Gastrocnemius medialis (tissue), 4 donors: ENCODE measurements around the gene CACNA2D3. TPM values are rescaled to one million over a fixed set of nuclear protein-coding genes. Genes with fewer than 3 reads are reported as not detected.

Experiments used
- ATAC-seq, 2 donors: fragments of 150-250 bp; one replicate each; pipeline ENCODE4 v1.9.1; 2016
- DNase-seq, 2 donors: peaks; one replicate each; pipeline ENCODE4 v3.0.0-alpha.2; 2019
- H3K27ac ChIP-seq, 4 donors: fragments of 200-600 bp; sonication (generic); 1 replicate in 1 of 4; 2 replicates in 3 of 4; pipeline ENCODE4 v1.5.1; 2016 to 2018; ENCODE audit warnings: mild to moderate bottlenecking in 2 of 4, moderate library complexity in 1 of 4
- H3K27me3 ChIP-seq, 3 donors: fragments of 200-600 bp; sonication (generic) in 2 of 3; 1 replicate in 1 of 3; 2 replicates in 2 of 3; pipeline versions ENCODE4 v1.5.1 to v1.6.0; 2016 to 2019; ENCODE audit warnings: mild to moderate bottlenecking in 1 of 3, moderate library complexity in 1 of 3
- H3K36me3 ChIP-seq, 2 donors: fragments of 200-600 bp; sonication (generic) in 1 of 2; one replicate each; pipeline ENCODE4 v1.5.1; 2017 to 2018
- H3K4me1 ChIP-seq, 2 donors: fragments of 200-600 bp; sonication (generic) in 1 of 2; one replicate each; pipeline ENCODE4 v1.5.1; 2016 to 2017; ENCODE audit warnings: mild to moderate bottlenecking in 2 of 2
- H3K4me3 ChIP-seq, 4 donors: fragments of 200-600 bp; sonication (generic) in 3 of 4; 1 replicate in 1 of 4; 2 replicates in 3 of 4; pipeline ENCODE4 v1.5.1; 2016 to 2019; ENCODE audit warnings: mild to moderate bottlenecking in 2 of 4
- H3K9me3 ChIP-seq, 3 donors: fragments of 200-600 bp; sonication (generic) in 2 of 3; 1 replicate in 1 of 3; 2 replicates in 2 of 3; pipeline ENCODE4 v1.5.1; 2016 to 2019
- POLR2A ChIP-seq, 2 donors: fragments of 450-650 bp; IDR thresholded peaks; one replicate each; pipeline ENCODE4 v1.6.1; 2017; ENCODE audit warnings: antibody characterized with exemption in 2 of 2, mild to moderate bottlenecking in 2 of 2, moderate library complexity in 2 of 2
- in situ Hi-C, 4 donors: fragments of 200-750 bp; cut with MboI; loops; one replicate each; pipeline versions ENCODE4 v1.15.0 to v1.8.0; 2017; ENCODE audit warnings: low sequenced_read_pairs in 4 of 4
- intact Hi-C: fragments of 100-400 bp; cut with DNase I; formaldehyde crosslinking; loops from one replicate; pipeline ENCODE4 v1.15.1; 2023; ENCODE audit warnings: low total_unique reads
- total RNA-seq, 4 donors: library from RNA; depleted of rRNA; stranded (reverse); fragments of >200 nt; gene quantifications; one replicate each; pipeline versions ENCODE4 v1.1.0 to v1.2.3, GENCODE V29; 2016
- TF ChIP-seq, protein P1 (sequence below), 5 experiments: fragments of 450-650 bp in 3 of 5; fragments of 200-600 bp in 2 of 5; sonication (generic) in 2 of 5; IDR thresholded peaks in 4 of 5; conservative IDR thresholded peaks in 1 of 5; 1 replicate in 4 of 5; 2 replicates in 1 of 5; pipeline ENCODE4 v1.5.1; 2016 to 2019; ENCODE audit warnings: antibody characterized with exemption in 5 of 5, mild to moderate bottlenecking in 3 of 5, moderate library complexity in 3 of 5

The CACNA2D3 gene
- total RNA-seq, 4 donors from 2014 or later, result 4.7 to 14.4 (median 7.1) TPM

DNA sequence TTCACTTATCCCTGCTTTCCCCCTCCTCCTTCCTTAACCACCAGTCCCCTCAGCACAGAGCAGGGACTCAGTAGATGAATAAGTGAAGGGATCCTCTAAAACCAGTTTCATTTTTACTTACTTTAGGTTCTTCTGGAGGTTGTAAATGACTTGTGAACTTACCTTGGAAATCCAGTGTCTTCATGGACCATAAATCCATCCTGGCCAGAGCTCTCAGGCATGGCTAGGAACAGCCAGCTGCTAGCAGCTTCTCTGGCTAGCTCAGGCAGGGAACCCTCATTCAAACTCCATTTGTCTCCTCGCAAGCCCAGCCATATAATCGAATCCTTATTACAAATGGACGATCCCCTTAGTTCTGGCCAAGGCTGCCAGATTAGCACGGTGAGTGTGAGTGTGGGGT lies 727.0 kb downstream of the CACNA2D3 start:
- in situ Hi-C loops (loop anchor here in 2 of 4 donors (10.0 to 25.0 kb wide), 2 partner anchors 325 to 1413 kb away; no protein-coding TSS in a partner anchor), intact Hi-C loops (no loop called here)
- H3K27me3 ChIP-seq, result no peaks in the 10 kb centered on the region
- H3K4me1 ChIP-seq, result peaks cover 0 to 7% of the 10 kb centered on the region in 2 donors
- no peaks in the 10 kb centered on the region for H3K36me3 ChIP-seq
- no peak overlapping the region for H3K4me3 ChIP-seq
- ATAC-seq (no peak), DNase-seq (no peak)
- H3K27ac ChIP-seq, result no peak overlapping the region
- H3K9me3 ChIP-seq, result no peaks in the 10 kb centered on the region
- TF ChIP-seq POLR2A (IDR thresholded peaks at IDR 0.05), result no peak
- TF ChIP-seq, protein P1, sequence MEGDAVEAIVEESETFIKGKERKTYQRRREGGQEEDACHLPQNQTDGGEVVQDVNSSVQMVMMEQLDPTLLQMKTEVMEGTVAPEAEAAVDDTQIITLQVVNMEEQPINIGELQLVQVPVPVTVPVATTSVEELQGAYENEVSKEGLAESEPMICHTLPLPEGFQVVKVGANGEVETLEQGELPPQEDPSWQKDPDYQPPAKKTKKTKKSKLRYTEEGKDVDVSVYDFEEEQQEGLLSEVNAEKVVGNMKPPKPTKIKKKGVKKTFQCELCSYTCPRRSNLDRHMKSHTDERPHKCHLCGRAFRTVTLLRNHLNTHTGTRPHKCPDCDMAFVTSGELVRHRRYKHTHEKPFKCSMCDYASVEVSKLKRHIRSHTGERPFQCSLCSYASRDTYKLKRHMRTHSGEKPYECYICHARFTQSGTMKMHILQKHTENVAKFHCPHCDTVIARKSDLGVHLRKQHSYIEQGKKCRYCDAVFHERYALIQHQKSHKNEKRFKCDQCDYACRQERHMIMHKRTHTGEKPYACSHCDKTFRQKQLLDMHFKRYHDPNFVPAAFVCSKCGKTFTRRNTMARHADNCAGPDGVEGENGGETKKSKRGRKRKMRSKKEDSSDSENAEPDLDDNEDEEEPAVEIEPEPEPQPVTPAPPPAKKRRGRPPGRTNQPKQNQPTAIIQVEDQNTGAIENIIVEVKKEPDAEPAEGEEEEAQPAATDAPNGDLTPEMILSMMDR (IDR thresholded peaks at IDR 0.05 in 4 of 5, conservative IDR thresholded peaks at IDR 0.05 in 1 of 5), result no peak

DNA sequence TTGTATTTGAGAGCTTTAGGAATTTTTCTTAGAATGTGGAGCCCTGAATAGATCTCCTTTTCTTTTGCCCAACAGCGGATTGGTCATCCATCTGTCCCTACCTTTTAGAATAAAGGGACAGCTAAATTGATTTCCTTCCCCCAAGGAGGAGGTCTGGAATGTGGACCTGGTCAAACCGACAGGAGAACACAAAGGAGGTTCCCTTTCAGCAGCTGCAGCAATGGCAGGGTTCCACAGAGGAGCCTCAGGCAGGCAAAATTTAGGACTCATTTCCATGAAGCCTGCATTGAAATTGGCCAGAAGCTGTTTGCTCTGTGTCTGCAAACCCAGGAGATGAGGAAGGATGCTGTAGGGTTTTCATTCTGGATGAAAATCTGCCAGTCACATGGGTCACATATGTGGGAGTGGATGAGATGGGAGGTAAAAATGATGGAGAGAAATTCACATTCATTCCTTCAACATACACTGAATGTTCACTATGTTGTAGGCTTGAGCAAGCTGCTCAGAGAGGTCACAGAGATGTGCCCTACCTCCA lies 728.2 kb downstream of the CACNA2D3 start:
- Histone ChIP-seq H3K27me3 (no peaks in the 10 kb centered on the region), H3K4me3 (no peak overlapping the region), H3K27ac (no peak overlapping the region), H3K9me3 (no peaks in the 10 kb centered on the region), H3K36me3 (no peaks in the 10 kb centered on the region), H3K4me1 (peaks cover 0 to 7% of the 10 kb centered on the region in 2 donors)
- ATAC-seq, result no peak
- in situ Hi-C loops (loop anchor here in 3 of 4 donors (10.0 to 25.0 kb wide), 4 partner anchors 112 to 1412 kb away; no protein-coding TSS in a partner anchor), intact Hi-C loops (loop anchor here (5.0 to 10.0 kb wide), 3 partner anchors 426 to 1402 kb away; partner anchors contain the start of gene WNT5A)
- TF ChIP-seq POLR2A (IDR thresholded peaks at IDR 0.05), result no peak
- TF ChIP-seq, protein P1 (IDR thresholded peaks at IDR 0.05 in 4 of 5, conservative IDR thresholded peaks at IDR 0.05 in 1 of 5), result no peak
- no peak for DNase-seq

DNA sequence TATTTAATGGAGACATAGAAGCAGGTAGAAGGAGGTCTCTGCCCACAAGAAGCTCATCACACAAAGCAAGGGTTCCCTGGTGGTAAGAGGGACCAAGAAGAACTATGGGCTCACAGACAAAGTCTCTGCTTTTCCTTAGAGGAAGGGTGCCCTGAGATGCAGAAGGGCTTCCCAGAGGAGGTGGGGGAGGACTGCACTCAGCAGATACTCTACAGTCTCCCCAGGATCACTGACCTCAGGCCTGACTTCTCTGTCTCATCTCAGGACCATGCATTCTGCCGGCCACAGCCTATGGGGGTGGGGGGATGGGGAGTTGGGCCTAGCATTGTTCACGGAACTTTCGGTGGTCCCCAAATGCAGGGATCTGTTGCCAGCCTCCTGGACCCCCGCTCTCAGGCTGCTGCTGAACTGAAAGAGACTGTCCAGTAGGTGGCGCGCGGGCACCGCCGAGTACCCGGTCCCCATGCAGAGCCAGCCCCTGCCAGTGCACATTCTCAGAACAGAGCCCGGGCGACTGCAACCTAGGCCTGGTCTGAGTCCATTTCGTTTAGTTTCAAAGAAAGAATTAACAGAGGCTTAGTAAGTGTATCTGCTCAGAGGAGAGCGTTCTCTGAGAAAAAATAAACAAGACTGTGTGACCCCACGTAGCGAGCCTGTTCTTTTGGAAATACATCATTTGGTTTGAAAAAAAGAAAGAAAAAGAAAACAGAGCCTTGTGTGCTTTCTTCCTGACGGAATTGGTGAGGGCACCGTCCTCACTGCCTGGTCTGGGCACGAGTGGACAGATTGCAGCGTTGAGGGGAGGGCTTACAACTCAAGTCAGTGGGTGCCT lies 731.4 kb downstream of the CACNA2D3 start:
- peak; percentile 47 to 55 for DNase-seq
- intact Hi-C loops, result loop anchor here (2.0 to 10.0 kb wide), 4 partner anchors 327 to 1399 kb away; partner anchors contain the start of gene WNT5A
- Histone ChIP-seq H3K27ac (no peak overlapping the region), H3K36me3 (no peaks in the 10 kb centered on the region), H3K4me3 (no peak overlapping the region), H3K27me3 (no peaks in the 10 kb centered on the region), H3K4me1 (peaks cover 5 to 11% of the 10 kb centered on the region in 2 donors), H3K9me3 (no peaks in the 10 kb centered on the region)
- in situ Hi-C loops, result loop anchor here in 3 of 4 donors (10.0 to 25.0 kb wide), 4 partner anchors 109 to 1409 kb away; no protein-coding TSS in a partner anchor
- ATAC-seq, result peak; percentile 70 to 75
- TF ChIP-seq, protein P1 (IDR thresholded peaks at IDR 0.05 in 4 of 5, conservative IDR thresholded peaks at IDR 0.05 in 1 of 5), result peak; percentile 78 to 91 (median 87)
- TF ChIP-seq POLR2A (IDR thresholded peaks at IDR 0.05), result no peak

DNA sequence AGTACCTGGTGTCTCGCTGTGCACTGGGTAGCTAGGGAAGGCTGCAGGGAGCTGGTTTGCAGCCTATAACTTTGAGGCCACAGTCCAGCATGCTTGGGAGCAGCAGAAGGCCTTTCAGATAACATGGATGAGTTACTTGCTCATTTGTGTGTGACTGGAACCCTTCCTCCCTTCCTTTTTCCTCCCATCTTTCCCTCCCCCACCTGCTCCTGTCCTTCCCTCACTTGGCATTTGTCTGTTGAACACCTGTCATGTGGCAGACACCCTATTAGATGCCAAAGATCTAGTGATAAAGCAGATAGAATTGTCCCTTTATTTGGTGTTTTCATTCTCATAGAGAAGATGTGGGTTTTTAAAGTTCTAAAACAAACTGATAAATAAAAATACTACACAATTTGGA lies 733.9 kb downstream of the CACNA2D3 start:
- ATAC-seq (no peak), DNase-seq (no peak)
- in situ Hi-C loops (loop anchor here in 3 of 4 donors (10.0 to 25.0 kb wide), 4 partner anchors 106 to 1406 kb away; no protein-coding TSS in a partner anchor), intact Hi-C loops (loop anchor here (10.0 kb wide), 1 partner anchor 431 kb away; no protein-coding TSS in a partner anchor)
- H3K4me1 ChIP-seq, result peaks cover 19% of the 10 kb centered on the region in 2 donors
- no peaks in the 10 kb centered on the region for H3K36me3 ChIP-seq
- no peak overlapping the region for H3K27ac ChIP-seq
- TF ChIP-seq, protein P1 (IDR thresholded peaks at IDR 0.05 in 4 of 5, conservative IDR thresholded peaks at IDR 0.05 in 1 of 5), result no peak
- no peak for TF ChIP-seq POLR2A (IDR thresholded peaks at IDR 0.05)
- no peak overlapping the region for H3K4me3 ChIP-seq
- H3K27me3 ChIP-seq, result no peaks in the 10 kb centered on the region
- H3K9me3 ChIP-seq, result no peaks in the 10 kb centered on the region
